OCI-LY1 (cell line): ENCODE measurements around the gene CRYBB1.
A peak's percentile ranks its signal among the peaks of the same experiment; 100 is the strongest.

ENCODE experiments used
- H2AFZ ChIP-seq: fragments of 200-600 bp; sonication (generic), shearing (Covaris generic); 2 replicates; pipeline ENCODE4 v1.6.0; 2014; ENCODE audit warnings: antibody characterized with exemption, mild to moderate bottlenecking, low read length
- H3F3A ChIP-seq: fragments of 200-600 bp; sonication (generic), shearing (Covaris generic); 2 replicates; pipeline ENCODE4 v1.6.0; 2014; ENCODE audit warnings: mild to moderate bottlenecking, antibody characterized with exemption, low read length, moderate library complexity; ENCODE audit not compliant: insufficient read depth
- H3K27ac ChIP-seq: fragments of 200-600 bp; sonication (generic); 2 replicates; pipeline ENCODE4 v1.5.1; 2014; ENCODE audit warnings: low read length, mixed run types, mild to moderate bottlenecking, low read depth; ENCODE audit not compliant: poor library complexity, severe bottlenecking
- H3K27me3 ChIP-seq: fragments of 200-600 bp; sonication (generic); 2 replicates; pipeline ENCODE4 v1.6.0; 2014; ENCODE audit warnings: antibody characterized with exemption, mild to moderate bottlenecking, low read length, moderate library complexity; ENCODE audit not compliant: insufficient read depth
- H3K36me3 ChIP-seq: fragments of 200-600 bp; sonication (generic); 2 replicates; pipeline ENCODE4 v1.6.1; 2014; ENCODE audit warnings: mild to moderate bottlenecking, antibody characterized with exemption, low read length, moderate library complexity, mixed read lengths; ENCODE audit not compliant: insufficient read depth
- H3K4me1 ChIP-seq: fragments of 200-600 bp; sonication (generic); 2 replicates; pipeline ENCODE4 v1.5.1; 2014; ENCODE audit warnings: mild to moderate bottlenecking, low read length, moderate library complexity; ENCODE audit not compliant: insufficient read depth, severe bottlenecking
- H3K4me2 ChIP-seq: fragments of 200-600 bp; sonication (generic), shearing (Covaris generic); 2 replicates; pipeline ENCODE4 v1.6.1; 2014; ENCODE audit warnings: low read length
- H3K4me3 ChIP-seq: fragments of 200-600 bp; sonication (generic); 2 replicates; pipeline ENCODE4 v1.5.1; 2014; ENCODE audit warnings: low read length, low read depth, mild to moderate bottlenecking, mixed read lengths; ENCODE audit not compliant: poor library complexity, severe bottlenecking
- H3K79me2 ChIP-seq: fragments of 200-600 bp; shearing (Covaris generic); 2 replicates; pipeline ENCODE4 v1.6.1; 2016; ENCODE audit warnings: mixed run types, low read length, mixed read lengths; ENCODE audit not compliant: insufficient read depth
- H3K9ac ChIP-seq: fragments of 200-600 bp; sonication (generic), shearing (Covaris generic); 2 replicates; pipeline ENCODE4 v1.6.1; 2014; ENCODE audit warnings: mild to moderate bottlenecking, low read length, mixed read lengths
- H3K9me2 ChIP-seq: fragments of 200-600 bp; sonication (generic), shearing (Covaris generic); 2 replicates; pipeline ENCODE4 v1.6.1; 2014; ENCODE audit warnings: low read depth, mild to moderate bottlenecking, low read length, mixed read lengths
- H3K9me3 ChIP-seq: fragments of 200-600 bp; shearing (Covaris generic); 2 replicates; pipeline ENCODE4 v1.6.1; 2014; ENCODE audit warnings: low read length, mixed read lengths
- H4K20me1 ChIP-seq: fragments of 200-600 bp; sonication (generic), shearing (Covaris generic); 2 replicates; pipeline ENCODE4 v1.6.0; 2016; ENCODE audit warnings: mild to moderate bottlenecking, low read length; ENCODE audit not compliant: insufficient read depth
- CTCF ChIP-seq: fragments of 200-600 bp; sonication (generic), shearing (Covaris generic); IDR thresholded peaks from 2 replicates; pipeline ENCODE4 v1.5.1; 2017; ENCODE audit warnings: mild to moderate bottlenecking, antibody characterized with exemption, low read length, moderate library complexity, mixed read lengths
- EZH2 ChIP-seq: fragments of 200-600 bp; sonication (generic), shearing (Covaris generic); IDR thresholded peaks from 2 replicates; pipeline ENCODE4 v1.8.0; 2017; ENCODE audit warnings: borderline replicate concordance, mixed run types, mild to moderate bottlenecking, antibody characterized with exemption, low read length, moderate library complexity, mixed read lengths

The CRYBB1 gene

GRCh38 chr22:26561756-26562417 lies 55.9 kb downstream of the CRYBB1 start:
- TF ChIP-seq CTCF (no peak), EZH2 (no peak)
- Histone ChIP-seq H3K36me3 (peaks cover 6% of the 10 kb centered on the region; the same call in 1 of the 2 replicates), H3F3A (no peaks in the 10 kb centered on the region), H2AFZ (no peak overlapping the region), H3K79me2 (peaks cover 28% of the 10 kb centered on the region; the same call in 1 of the 2 replicates), H3K4me2 (no peak overlapping the region), H3K4me3 (no peak overlapping the region), H3K27ac (peak overlapping the region; percentile 38), H3K9me3 (no peaks in the 10 kb centered on the region), H3K4me1 (peaks cover 51% of the 10 kb centered on the region), H3K9ac (no peak overlapping the region), H3K9me2 (no peaks in the 10 kb centered on the region), H4K20me1 (no peaks in the 10 kb centered on the region), H3K27me3 (no peaks in the 10 kb centered on the region)

GRCh38 chr22:26559961-26560575 lies 57.8 kb downstream of the CRYBB1 start:
- Histone ChIP-seq H3K36me3 (peaks cover 11% of the 10 kb centered on the region; the same call in 1 of the 2 replicates), H2AFZ (no peak overlapping the region), H3K4me1 (peaks cover 48% of the 10 kb centered on the region), H4K20me1 (no peaks in the 10 kb centered on the region), H3K79me2 (peaks cover 24% of the 10 kb centered on the region; the same call in 1 of the 2 replicates), H3K9me2 (no peaks in the 10 kb centered on the region), H3F3A (no peaks in the 10 kb centered on the region), H3K4me3 (no peak overlapping the region), H3K9me3 (no peaks in the 10 kb centered on the region), H3K9ac (no peak overlapping the region), H3K27ac (peak overlapping the region; percentile 42), H3K27me3 (no peaks in the 10 kb centered on the region), H3K4me2 (no peak overlapping the region)
- TF ChIP-seq EZH2 (no peak), CTCF (no peak)

GRCh38 chr22:26558248-26558895 lies 59.5 kb downstream of the CRYBB1 start:
- Histone ChIP-seq H3K4me1 (peaks cover 51% of the 10 kb centered on the region), H2AFZ (no peak overlapping the region), H3K9me2 (no peaks in the 10 kb centered on the region), H3K79me2 (peaks cover 24% of the 10 kb centered on the region; the same call in 1 of the 2 replicates), H3K27me3 (no peaks in the 10 kb centered on the region), H3K9ac (no peak overlapping the region), H3K36me3 (peaks cover 6% of the 10 kb centered on the region; the same call in 1 of the 2 replicates), H3K27ac (peak overlapping the region; percentile 21), H3K4me3 (no peak overlapping the region), H3F3A (0 out of 2 replicates have a peak, but pooled peaks cover 3% of the 10 kb centered on the region), H3K9me3 (no peaks in the 10 kb centered on the region), H3K4me2 (no peak overlapping the region), H4K20me1 (no peaks in the 10 kb centered on the region)
- no peak for TF ChIP-seq CTCF
- TF ChIP-seq EZH2 = no peak
